NCI-H524 (cell line): Measurements from ENCODE around the gene MAP1A.
A peak's percentile ranks its signal among the peaks of the same experiment; 100 is the strongest.

ENCODE experiments used
- DNase-seq, 2 experiments: peaks; one replicate each; lab custom pipeline; 2025; lab: John Stamatoyannopoulos, UW

MAP1A gene

GRCh38 chr15:43510200-43511011, 7.0 kb upstream of the MAP1A start:
- DNase-seq = peak; percentile 99 to 100

GRCh38 chr15:43511012-43511885, 6.2 kb upstream of the MAP1A start:
- DNase-seq = peak in 1 of 2 experiments; percentile 62

GRCh38 chr15:43513550-43513949, 3.9 kb upstream of the MAP1A start:
- peak in 1 of 2 experiments; percentile 42 for DNase-seq

GRCh38 chr15:43514241-43515057, 3.0 kb upstream of the MAP1A start:
- DNase-seq = peak; percentile 84 to 92

- DNase-seq = no peak
Measured at GRCh38 chr15:43515741-43516140, 1.7 kb upstream of the MAP1A start.

GRCh38 chr15:43516185-43516584, 1.2 kb upstream of the MAP1A start:
- DNase-seq = no peak

GRCh38 chr15:43516801-43517353, 531 bp upstream of the MAP1A start:
- DNase-seq = peak; percentile 88 to 90

- peak; percentile 55 to 75 for DNase-seq
Measured at GRCh38 chr15:43518197-43518761, 871 bp downstream of the MAP1A start.

- DNase-seq = peak; percentile 15 to 49
Measured at GRCh38 chr15:43519196-43519595, 1.8 kb downstream of the MAP1A start.

GRCh38 chr15:43520138-43520537, 2.7 kb downstream of the MAP1A start:
- no peak for DNase-seq

- no peak for DNase-seq
Measured at GRCh38 chr15:43521419-43521818, 4.0 kb downstream of the MAP1A start.

GRCh38 chr15:43522247-43522646, 4.8 kb downstream of the MAP1A start:
- DNase-seq = no peak

- no peak for DNase-seq
Measured at GRCh38 chr15:43523646-43524045, 6.2 kb downstream of the MAP1A start.

GRCh38 chr15:43524254-43524845, 6.9 kb downstream of the MAP1A start:
- no peak for DNase-seq

GRCh38 chr15:43525131-43525530, 7.7 kb downstream of the MAP1A start:
- no peak for DNase-seq

- no peak for DNase-seq
Measured at GRCh38 chr15:43526261-43526930, 9.0 kb downstream of the MAP1A start.

GRCh38 chr15:43527016-43527801, 9.8 kb downstream of the MAP1A start:
- peak in 1 of 2 experiments; percentile 27 for DNase-seq

- no peak for DNase-seq
Measured at GRCh38 chr15:43527802-43528541, 10.6 kb downstream of the MAP1A start.

- DNase-seq = no peak
Measured at GRCh38 chr15:43528542-43529007, 11.2 kb downstream of the MAP1A start.
